A549 treated with AZD9567 at 1 μM for 4 hours (cell line): Measurements from ENCODE around the gene SPAG6. TPM values are rescaled to one million over a fixed set of nuclear protein-coding genes. Genes with fewer than 3 reads are reported as not detected.

Source experiments
- total RNA-seq: library from RNA; stranded (reverse); fragments of 200-300 nt; extraction: Qiagen RNA extraction; gene quantifications from 5 replicates; pipeline ENCODE4 v1.2.3, GENCODE V29; 2022; ENCODE audit not compliant: insufficient read depth

SPAG6 gene
- not detected in 5 replicates for total RNA-seq

DNA sequence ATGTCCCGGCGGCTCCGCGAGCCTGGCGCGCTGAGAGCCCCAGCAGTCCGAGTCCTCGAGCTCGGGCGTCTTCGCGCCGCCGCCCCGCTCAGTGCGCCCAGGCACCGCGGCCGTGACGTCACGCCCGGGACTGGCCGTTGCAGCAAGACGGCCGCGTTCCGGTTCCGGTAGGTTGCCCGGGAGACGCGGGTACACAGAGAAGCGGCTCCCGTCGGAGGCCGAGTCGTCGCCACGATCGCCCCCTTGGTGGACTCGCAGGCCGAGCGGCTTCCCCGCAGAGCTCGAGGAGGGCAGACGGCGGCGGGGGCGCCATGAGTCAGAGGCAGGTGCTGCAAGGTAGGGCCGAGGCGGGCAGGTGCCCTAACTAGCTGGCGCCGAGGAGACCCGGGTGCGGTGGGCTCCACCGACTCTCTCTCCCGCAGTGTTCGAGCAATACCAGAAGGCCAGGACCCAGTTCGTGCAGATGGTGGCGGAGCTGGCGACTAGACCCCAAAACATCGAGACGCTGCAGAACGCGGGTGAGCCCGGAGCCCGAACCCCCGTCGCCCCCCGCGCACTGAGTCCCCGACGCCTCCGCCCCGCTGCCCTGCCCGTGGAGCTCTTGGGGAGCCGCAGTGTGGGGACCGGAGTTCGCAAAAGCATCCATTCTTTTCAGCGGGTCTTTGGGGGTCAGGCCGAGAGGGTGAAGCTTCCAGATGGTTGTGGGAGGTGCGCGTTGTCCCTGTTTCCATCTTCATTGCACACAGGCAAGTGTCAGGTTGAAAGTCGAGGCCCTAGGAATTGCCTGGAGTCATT, at the start of gene SPAG6:
Gene SPAG6, plus strand, starts transcription at position 196 of the 795 bp plus-strand sequence. Its CDS starts 116 bp downstream, at position 312.

DNA sequence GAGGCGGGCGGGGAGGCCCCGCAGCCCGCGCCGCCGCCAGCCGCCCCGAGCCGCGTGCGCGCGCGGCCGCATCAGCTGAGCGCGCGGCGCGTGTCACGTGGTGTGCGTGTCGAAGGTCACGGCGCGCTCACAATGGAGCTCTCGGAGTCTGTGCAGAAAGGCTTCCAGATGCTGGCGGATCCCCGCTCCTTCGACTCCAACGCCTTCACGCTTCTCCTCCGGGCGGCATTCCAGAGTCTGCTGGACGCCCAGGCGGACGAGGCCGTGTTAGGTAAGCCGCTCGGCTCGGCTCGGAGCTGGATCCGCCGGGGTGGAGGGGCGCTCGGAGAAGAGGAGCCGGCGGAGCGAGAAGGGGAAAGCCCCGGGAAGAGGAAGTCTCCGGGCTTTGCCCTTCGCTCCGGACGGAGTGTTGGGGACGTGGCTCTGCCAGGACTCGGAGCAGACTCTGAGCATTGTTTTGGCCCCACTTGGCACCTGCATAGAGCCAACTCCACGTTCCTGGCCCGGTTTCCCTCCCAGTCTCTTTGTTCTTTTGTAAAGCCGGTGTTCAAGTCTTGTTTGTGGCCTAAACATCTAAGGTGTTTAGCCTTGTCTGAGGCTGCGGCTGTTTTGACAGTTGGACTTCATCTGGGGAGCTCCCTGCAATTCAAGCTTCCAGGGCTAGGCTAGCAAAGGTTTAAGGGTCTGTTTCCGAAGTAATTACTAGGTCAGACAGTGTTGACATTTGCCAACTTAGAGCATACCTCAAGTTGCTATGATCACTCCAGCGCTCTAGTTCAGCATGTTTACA, 28.8 kb upstream of the SPAG6 start, which contains the start of gene COMMD3:
Gene COMMD3, plus strand, starts transcription at position 103 of the 790 bp plus-strand sequence. Its CDS starts 30 bp downstream, at position 133.

DNA sequence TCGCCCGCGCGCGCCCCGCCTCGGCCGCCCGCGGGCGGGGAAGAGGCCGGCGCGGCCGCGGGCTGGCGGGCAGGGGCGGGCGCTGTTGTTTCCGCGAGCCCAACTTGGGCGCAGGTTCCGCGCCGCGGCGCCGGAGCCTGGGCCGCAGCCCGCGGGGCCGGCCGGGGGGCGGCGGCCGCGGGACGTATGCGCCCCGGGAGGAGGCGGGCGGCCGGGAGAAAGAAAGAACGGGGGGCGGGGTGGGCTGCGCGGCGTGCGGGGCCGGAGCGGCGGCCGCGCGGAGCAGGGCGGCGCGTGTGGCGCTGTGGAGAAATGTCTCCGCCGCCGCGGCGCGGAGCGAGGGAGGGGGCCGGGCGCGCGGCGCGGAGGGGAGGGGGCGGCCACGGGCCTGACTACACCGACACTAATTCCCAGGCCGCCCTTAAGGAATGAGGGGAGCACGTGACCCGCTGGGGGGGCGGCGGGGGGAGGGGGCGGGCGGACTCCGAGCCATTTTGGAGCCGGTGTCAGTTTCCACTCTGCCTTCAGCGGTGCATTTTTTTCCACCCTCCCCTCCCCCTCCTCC, 24.6 kb upstream of the SPAG6 start, which contains the start of gene BMI1:
Gene BMI1, plus strand, starts transcription at position 509 of the 565 bp plus-strand sequence. CDS start 5,351 bp downstream, outside the sequence.

Other genes starting within 250 kb of the SPAG6 start
- gene EBLN1, start 127.5 kb upstream of the SPAG6 start, total RNA-seq = 0.07 to 0.10 TPM (median 0.09 TPM) in 3 of 5 replicates, not detected in the others
- gene COMMD3, start 29.1 kb upstream of the SPAG6 start, total RNA-seq = 46.5 to 54.2 TPM (median 51.9 TPM) in 5 replicates
- gene BMI1, start 24.4 kb upstream of the SPAG6 start, total RNA-seq = 26.1 to 51.6 TPM (median 41.2 TPM) in 5 replicates